OCI-LY3 (cell line): ENCODE data around the gene SUMO4.

Experiments
- CTCF ChIP-seq: fragments of 200-600, 300-600 bp; sonication (generic); IDR thresholded peaks from 2 replicates; pipeline ENCODE4 v1.5.1; 2014; ENCODE audit warnings: antibody characterized with exemption, low read length, low read depth
- EZH2phosphoT487 ChIP-seq: fragments of 200-600 bp; shearing (Covaris generic); IDR thresholded peaks from 2 replicates; pipeline ENCODE4 v1.6.1; 2018; ENCODE audit warnings: antibody characterized with exemption, mixed run types, low read depth

GRCh38 chr6:149414821-149415220, 14.8 kb downstream of the SUMO4 start:
- TF ChIP-seq CTCF = no peak
- no peak for TF ChIP-seq EZH2phosphoT487
